Jurkat, Clone E6-1 (cell line): ENCODE measurements around the gene TUBA4A.
"Not testable (repeated sequence)": the region's sequence is repeated elsewhere in the genome, so short reads cannot be mapped to it uniquely, and the experiment has no call there.

Experiments used
- DNase-seq: peaks from one replicate; pipeline ENCODE4 v3.0.0-alpha.2; 2011; ENCODE audit warnings: low read depth, low spot score
- H3K4me3 ChIP-seq: 2 replicates; pipeline ENCODE4 v1.5.1; 2011; ENCODE audit warnings: mild to moderate bottlenecking, low read length, control low read depth, moderate library complexity

TUBA4A gene

DNA sequence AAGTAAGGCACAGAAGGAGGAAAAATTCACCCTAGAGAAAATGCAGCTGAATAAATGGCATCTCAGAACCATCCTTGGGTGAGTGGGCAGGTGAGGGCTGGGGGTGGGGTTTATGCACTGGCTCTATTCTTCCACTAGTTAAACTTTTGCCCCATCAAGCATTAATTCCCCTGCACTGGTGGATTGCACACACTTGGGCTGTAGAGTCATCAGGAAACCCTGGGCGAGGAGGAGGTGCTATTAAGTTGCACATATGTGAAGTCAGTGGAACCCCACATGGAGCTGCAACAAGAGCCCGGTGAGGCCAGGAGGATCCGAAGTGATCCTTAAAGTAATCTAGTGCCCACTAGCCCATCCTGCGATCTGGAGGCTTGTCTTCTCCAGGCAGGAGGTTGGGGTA lies 18.6 kb upstream of the TUBA4A start:
- no peak overlapping the region for H3K4me3 ChIP-seq
- DNase-seq, result no peak

DNA sequence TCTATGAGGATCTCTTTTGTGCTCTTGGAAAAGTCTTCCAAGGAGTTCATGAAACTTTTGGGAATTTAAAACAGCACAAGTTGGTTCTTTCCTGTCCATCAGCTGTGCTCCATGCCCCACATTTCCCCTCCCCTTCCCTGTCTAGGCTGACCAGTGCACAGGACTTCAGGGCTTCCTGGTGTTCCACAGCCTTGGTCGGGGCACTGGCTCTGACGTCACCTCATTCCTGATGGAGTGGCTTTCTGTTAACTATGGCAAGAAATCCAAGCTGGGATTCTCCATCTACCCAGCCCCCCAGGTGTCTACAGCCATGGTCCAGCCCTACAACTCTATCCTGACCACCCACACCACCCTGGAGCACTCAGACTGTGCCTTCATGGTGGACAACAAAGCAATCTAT lies 17.3 kb upstream of the TUBA4A start:
- H3K4me3 ChIP-seq, result no peak overlapping the region
- no peak for DNase-seq

DNA sequence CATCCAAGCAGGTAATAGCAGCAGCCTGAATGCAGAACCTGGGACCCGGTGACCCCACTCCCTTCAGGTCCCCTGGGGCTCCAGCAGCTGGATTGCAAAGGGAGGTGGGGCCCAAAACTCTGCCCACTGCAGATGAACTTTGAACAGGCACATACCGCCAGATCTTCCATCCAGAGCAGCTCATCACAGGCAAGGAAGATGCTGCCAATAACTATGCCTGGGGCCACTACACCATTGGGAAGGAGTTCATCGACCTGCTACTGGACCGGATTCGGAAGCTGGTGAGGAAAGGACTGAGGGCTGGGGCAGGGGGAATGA lies 16.3 kb upstream of the TUBA4A start:
- no peak overlapping the region for H3K4me3 ChIP-seq
- DNase-seq, result no peak

DNA sequence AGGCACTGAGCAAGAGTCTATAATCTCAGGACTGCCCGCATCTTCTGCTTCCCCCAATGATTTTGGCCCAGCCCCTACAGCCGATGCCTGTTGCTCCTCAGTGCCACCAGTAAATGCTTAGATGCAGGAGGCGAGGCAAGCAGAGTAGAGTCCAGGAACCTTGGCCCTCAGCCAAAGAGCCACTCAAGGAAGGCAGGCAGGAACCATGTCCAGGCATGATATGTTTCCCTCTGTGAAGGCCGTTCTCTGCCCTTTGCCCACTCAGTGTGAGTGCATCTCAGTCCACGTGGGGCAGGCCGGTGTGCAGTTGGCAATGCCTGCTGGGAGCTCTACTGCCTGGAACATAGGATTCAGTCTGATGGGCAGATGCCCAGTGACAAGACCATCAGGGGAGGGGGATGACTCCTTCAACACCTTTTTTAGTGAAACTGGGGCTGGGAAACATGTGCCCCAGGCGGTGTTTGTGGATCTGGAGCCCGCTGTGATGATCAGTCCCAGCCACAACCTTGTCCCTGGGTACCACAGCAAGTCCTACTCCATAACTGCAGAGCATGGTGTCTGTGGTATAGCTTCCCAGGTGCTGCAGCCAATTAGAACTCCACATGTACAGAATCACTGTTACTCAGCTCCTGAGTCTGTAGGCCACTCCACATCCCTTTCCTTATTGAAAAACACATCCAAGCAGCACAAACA lies 15.8 kb upstream of the TUBA4A start:
- H3K4me3 ChIP-seq, result no peak overlapping the region
- DNase-seq, result no peak

DNA sequence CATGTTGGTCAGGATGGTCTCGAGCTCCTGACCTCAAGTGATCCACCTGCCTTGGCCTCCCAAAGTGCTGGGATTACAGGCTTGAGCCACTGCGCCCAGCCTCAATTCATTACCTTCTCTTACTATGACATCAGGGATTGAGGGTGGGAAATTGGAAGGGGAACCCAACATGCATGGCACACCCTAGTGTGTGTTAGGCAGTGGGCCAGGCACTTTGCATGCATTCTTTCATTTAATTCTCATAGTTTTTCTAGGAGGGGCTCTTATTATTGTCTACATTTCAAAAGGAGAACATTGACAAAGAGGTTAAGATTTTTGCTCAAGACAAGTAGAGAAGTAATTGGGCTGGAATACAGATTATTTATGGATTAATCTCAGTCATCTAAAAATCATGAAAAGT lies 14.6 kb upstream of the TUBA4A start:
- H3K4me3 ChIP-seq, result no peak overlapping the region
- no peak for DNase-seq

DNA sequence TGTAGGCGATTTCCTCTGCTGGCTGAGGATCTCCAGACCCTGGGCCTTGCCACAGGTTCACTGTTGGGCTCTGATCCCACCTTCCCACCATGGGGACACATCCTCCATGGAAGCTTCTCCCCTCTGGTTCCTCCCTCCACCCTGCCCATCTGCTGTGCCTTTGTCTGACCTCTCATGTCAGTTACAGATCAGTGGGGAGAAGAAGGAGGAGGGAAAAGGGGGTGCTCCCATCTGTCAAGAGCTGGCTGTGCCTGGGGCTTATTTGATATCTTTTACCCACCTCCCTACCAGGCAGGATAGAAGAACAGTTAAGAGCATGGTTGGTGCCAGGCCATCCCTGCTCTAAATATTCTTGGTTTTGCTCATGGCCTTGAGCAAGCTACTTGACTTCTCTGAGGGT lies 13.2 kb upstream of the TUBA4A start:
- no peak for DNase-seq
- H3K4me3 ChIP-seq, result no peak overlapping the region

DNA sequence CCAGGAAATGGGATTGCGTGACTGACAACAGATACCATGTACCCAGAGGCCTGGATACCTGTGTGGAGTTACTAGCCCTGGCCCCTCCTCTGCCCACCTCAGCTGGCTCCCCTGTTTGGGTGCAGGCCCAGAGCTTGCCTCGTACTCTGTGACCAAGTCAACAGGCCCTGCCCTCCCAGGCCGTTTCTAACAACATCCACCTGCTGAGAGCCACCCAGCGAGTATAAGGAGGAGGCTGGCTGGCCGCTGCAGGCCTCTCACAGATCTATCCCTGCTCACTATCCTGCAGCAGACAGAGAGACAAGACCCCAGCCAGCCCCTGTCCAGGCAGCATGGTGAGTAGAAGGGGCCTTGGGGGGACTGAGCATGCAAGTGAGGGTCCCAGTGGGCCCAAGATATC lies 12.5 kb upstream of the TUBA4A start:
- no peak for DNase-seq
- no peak overlapping the region for H3K4me3 ChIP-seq

DNA sequence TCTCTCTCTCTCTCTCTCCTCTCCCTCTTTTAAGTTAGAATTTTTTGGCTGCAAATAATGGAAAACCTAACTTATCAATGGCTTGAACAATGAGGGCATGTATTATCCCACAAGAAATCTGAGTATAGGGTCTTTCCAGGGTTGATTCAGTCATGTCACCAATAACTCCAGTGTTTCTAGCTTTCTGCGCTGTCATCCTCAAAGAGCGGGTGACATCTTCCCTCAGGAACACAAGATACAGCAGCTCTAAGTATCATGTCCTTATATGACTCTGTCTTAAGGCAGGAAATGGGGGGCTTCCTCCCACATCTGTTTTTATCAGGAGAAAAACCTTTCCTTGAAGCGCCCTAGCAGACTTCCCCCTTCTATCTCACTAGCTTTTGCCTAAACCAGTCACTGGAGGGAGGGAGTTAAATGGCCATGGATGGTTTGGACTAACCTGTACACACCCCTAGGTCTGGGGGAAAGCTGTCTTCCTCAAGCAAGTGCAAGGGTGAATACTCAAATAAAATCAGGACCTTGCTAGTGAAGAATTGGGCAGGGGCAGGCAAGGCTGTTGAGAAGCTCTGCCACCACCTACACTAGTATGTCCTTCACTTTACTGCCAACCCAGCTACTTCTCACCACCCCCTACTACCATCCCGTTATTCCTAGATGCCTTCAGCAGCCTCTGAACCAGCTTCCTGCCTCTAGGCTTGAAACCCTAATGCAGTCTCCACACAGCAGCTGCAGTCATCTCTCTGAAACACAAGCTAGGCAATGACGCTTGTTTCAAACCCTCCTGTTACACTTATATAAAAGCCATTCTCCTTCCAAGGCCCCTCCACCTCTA lies 7.5 kb upstream of the TUBA4A start:
- no peak for DNase-seq
- no peak overlapping the region for H3K4me3 ChIP-seq

DNA sequence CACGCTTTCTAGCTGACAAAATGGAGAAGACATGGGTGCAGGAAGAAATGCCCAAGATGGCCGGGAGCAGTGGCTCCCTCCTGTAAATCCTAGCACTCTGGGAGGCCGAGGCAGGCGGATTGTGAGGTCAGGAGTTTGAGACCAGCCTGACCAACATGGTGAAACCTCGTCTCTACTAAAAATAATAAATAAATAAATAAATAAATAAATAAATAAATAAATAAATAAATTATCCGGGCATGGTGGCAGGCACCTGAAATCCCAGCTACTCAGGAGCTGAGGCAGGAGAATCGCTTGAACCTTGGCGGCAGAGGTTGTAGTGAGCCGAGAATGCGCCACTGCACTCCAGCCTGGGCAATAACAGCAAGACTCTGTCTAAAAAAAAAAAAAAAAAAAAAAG lies 5.2 kb upstream of the TUBA4A start:
- H3K4me3 ChIP-seq, DNase-seq: not testable (repeated sequence)

DNA sequence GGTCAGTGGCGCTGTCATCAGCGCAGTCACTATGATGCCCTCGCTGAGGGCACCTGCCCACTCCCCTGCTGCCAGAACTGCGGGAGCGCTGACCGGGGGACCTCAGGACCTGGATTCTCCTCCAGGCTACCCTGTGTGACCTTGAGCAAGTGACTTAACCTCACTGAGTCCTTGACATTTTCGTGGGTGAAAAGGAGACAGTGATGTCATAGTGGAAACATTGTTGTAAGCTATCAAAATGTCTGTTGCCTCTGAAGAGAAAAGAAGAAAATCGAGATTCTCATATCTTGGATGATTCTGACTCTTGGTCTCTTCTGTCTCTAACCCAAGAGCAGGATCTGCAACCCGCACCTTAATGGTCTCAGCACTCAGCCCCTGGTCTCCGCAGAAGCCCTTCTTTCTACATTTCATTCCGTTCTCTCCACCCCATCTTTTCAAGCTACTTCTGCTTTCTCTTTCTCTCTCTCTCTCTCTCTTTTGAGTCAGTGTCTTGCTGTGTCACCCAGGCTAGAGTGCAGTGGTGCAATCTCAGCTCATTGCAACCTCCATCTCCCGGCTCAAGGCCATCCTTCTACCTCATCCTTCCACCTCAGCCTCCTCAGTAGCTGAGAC lies 978 bp upstream of the TUBA4A start:
- H3K4me3 ChIP-seq, result peak overlapping the region; percentile 53; the same call in 1 of the 2 replicates
- no peak for DNase-seq

DNA sequence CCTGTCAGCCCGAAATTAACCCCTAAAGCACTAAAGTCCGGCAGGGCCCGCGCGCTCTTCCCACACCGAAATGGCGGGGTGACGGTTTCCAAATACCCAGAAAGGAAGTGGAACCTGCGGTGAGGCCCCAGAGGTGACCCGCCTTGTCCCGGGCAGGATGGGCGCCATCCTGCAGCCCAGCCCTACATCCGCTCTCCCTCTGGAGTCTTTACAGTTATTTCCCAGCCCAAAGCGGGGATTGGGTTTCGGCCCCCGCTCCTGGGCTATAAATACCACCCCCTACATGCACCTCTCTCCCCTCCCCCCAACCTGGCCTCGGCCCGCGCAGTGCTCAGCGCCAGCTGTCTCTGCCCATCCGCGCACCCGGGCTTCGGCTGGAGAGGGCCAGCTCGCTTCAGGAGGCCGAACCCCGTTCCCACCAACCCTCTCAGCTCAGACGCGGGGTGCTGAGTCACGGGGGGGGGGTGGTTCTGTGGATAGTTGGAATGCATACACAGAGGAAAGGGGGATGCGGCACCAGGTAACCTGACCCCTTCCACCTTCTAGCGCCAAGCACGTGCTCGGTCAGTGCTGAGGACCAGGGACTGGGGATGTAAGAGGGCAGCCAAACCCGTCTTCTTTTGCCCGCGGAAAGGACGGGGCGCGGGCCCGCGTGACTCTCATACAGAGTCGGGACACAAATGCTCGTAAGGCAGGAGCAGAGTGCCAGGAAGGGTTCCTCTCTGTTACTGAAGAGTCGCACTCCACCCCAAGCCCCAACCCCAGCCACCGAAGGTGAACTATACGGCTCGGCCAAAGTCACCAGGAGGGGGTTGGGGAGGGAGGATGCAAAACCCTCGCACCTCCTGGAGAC lies 592 bp downstream of the TUBA4A start, which contains the start of gene TUBA4B:
Gene TUBA4B, plus strand, starts transcription at position 344 of the 853 bp plus-strand sequence. Its CDS starts 165 bp downstream, at position 509.
- no peak for DNase-seq

DNA sequence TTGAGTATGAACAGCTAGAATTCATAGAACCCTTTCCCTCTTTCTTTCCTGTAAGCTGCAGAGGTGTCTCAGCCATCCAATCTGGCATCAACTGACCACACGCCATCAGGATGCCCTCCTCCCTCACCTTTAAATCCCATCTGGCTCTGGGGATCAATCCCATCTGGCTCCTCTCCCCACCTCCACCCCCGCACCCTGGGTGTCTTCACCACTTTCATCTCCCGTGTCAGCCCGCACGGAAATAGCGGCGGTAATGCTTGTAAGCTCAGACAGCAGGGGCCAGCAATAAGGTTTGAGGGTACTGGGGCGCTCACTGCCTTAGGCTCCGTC lies 1.2 kb downstream of the TUBA4A start:
- H3K4me3 ChIP-seq, result peak overlapping the region; percentile 53
- DNase-seq, result no peak

More for the DNA sequence above, 592 bp downstream of the TUBA4A start, which contains the start of gene TUBA4B:
- peak within 1 kb of the TSS; percentile 53 for H3K4me3 ChIP-seq

DNA sequence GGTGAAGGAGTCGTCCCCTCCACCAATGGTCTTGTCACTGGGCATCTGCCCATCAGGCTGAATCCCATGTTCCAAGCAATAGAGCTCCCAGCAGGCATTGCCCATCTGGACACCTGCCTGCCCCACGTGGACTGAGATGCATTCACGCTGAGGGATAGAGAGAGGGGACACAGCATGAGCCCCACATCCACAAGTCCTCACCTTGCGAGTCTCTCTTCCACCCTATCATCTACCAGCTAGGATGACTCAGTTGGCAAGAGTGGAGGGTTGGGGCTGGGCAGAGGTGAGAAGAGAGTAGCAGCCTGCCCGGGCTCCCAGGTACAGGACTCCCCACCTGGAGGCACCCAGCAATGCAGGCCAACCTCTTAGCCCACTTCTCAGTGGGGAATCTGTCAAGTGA lies 1.6 kb downstream of the TUBA4A start:
- no peak overlapping the region for H3K4me3 ChIP-seq
- no peak for DNase-seq

DNA sequence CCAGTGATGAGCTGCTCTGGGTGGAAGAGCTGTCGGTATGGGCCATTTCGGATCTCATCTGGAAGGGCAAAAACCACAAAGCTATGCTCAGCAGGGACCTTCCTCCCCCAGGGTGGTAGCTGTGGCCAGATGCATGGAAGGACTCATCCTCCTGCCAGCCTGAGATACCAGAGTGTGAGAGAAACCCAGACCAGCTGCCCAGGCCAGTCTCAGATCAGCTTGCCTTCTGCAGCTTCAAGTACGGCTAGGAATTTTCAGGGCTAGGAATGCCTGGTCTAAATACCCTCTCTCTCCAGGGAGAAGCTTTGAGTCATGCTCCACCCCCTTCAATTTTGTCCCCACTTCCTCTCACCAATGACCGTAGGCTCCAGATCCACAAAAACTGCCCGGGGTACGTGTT lies 2.1 kb downstream of the TUBA4A start:
- no peak for DNase-seq

DNA sequence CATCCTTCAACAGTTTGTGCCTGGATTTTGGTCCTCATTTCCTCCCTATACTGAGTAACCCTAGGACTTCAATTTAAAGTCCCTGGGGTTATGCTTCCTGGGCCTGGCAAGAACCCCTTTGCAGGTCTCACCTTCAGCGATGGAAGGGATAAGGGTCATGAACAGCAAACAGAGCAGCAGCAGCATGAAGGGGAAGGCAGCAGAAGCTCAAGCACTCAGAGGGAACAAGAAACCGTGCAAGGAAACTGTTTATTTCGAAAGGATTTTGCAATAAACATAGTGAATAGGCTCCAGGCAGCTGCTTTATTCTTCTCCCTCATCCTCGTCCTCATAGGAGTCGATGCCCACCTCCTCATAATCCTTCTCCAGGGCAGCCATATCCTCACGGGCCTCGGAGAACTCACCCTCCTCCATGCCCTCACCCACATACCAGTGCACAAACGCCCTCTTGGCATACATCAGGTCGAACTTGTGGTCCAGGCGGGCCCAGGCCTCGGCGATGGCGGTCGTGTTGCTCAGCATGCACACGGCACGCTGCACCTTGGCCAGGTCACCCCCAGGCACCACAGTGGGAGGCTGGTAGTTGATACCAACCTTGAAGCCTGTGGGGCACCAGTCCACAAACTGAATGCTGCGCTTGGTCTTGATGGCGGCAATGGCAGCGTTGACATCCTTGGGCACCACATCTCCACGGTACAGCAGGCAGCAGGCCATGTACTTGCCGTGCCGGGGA lies 3.5 kb downstream of the TUBA4A start:
- no peak for DNase-seq
- H3K4me3 ChIP-seq, result no peak overlapping the region

More for the DNA sequence above, 2.1 kb downstream of the TUBA4A start:
- no peak overlapping the region for H3K4me3 ChIP-seq

DNA sequence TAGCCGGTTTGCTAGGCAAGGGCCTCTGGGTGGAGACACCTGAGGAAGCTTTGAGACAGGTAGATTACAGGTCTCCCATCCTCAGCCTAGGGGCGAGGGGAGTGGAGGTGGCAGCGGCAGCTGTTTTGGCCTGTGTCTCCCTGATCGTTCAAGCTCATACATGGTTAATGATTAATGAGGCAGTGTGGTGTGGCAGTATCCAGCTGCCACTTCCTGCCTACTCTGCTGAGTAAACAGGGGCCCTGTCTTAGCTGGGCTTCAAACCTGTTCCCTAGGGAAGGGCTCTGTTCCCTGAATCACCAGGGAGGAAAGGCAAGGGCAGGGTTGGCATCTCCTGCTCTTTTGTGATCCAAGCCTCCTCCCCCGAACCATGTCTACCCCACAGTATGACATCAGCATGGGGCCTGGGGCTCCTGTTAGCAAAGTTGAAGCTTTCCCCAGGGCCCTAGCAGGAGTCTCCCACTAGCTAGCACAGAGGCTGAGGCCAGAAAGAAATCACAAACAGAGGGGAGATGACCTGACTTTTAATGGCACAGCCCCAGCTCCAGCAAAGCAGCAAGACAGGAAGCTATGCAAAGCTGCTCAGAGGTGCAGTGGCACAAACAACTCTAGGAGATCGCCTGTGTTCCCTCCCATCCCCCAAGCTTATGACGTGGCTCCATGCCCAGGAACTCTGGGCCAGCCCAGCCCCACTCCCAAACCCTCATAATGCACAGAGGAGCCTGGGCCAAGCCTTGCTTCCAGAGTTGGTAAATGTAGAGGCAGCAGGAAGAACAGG lies 4.3 kb downstream of the TUBA4A start:
- DNase-seq, result no peak
- H3K4me3 ChIP-seq, result no peak overlapping the region

DNA sequence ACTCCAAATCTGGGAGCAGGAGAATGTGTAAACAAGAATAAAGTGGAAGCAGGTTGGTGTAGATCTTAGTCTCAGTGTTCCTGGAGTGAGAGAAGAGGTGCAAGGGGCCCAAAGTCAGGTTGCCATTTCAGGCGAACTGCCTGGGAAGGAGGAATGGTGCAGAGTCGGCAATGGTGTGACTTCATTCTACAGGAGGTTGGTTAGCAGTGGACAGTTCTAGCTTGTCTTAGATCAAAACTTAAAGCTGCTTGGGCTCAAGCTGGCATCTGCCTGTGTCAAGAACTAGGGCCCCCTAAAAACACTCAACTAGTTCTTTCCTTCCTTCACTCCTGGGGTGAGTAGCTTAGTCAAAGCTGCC lies 4.9 kb downstream of the TUBA4A start:
- DNase-seq, result no peak
- no peak overlapping the region for H3K4me3 ChIP-seq
